ENCODE data around the gene HOXA11.

DNA sequence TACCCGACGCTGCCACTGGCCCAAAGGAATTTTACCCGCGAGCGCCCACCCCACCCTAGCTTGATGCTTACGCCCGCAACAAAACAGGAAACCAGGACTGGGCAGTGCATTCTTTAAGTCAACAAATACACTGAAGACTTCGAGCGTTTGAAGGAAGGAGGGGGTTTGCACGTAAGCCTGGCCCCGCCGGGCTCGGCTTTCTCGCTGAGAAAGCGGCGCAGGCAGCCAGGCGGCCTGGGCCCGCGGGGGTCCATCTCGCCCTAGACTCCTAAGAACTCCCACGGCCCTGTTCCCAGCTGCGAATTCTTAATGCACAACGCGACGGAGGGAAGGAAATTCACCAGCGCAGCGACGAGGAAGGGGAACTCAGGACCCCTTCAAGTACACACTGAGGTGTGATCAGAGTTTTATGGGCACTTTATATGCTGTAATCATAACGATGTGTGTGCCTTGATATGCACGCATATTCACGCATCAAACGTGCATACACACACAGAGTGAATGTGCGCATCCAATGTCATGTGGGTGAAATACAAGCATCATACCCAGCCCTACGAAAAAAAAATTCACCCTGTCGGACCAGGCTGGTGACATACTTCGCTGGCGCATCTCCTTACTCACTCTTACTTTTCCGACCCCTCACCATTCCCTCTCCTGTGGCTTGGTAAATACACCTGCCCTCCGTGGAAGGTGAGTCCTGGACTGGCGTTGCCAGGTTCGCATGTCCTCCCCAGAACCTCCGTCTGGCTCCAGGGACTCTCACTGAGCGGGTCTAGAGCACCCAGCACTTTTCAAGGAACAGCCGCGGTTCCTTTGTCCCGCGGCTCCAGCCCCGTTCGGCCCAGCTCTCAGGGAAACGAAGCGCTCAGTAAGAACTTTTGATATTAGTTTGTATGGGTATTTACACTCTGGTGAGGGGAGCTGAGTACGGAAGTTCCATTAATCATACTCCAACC, 20.6 kb upstream of the HOXA11 start:
- TF ChIP-seq POLR2A (IDR thresholded peaks at IDR 0.05) (no peak), POLR2AphosphoS5 (IDR thresholded peaks at IDR 0.05) (no peak), EP300 (IDR thresholded peaks at IDR 0.05) (no peak)
- TF ChIP-seq, protein P1, sequence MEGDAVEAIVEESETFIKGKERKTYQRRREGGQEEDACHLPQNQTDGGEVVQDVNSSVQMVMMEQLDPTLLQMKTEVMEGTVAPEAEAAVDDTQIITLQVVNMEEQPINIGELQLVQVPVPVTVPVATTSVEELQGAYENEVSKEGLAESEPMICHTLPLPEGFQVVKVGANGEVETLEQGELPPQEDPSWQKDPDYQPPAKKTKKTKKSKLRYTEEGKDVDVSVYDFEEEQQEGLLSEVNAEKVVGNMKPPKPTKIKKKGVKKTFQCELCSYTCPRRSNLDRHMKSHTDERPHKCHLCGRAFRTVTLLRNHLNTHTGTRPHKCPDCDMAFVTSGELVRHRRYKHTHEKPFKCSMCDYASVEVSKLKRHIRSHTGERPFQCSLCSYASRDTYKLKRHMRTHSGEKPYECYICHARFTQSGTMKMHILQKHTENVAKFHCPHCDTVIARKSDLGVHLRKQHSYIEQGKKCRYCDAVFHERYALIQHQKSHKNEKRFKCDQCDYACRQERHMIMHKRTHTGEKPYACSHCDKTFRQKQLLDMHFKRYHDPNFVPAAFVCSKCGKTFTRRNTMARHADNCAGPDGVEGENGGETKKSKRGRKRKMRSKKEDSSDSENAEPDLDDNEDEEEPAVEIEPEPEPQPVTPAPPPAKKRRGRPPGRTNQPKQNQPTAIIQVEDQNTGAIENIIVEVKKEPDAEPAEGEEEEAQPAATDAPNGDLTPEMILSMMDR (IDR thresholded peaks at IDR 0.05), result no peak
